NCI-H2227 treated with DMSO at 0.1 percent for 48 hours (cell line): ENCODE data around the gene ZBED4.

ENCODE experiments used
- DNase-seq: peaks from one replicate; lab custom pipeline; 2025; lab: John Stamatoyannopoulos, UW

ZBED4 gene

DNA sequence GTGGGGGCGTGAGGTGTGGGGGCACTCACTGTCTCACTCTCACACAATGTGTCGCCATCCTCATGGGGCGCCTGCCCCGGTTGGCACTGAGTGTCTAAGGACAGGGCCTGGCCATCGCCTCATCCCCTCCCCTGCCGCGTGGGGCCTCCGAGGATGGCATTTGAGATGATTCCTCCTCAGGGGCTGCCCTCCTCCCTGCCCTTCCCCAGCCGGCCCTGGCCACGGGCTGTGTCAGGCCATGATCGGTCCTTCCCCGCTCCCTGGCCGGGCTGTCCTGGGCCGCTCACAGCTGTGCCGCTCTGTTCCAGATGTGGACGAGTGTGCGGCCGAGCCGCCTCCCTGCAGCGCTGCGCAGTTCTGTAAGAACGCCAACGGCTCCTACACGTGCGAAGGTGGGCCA, 69.3 kb downstream of the ZBED4 start:
- DNase-seq: no peak

DNA sequence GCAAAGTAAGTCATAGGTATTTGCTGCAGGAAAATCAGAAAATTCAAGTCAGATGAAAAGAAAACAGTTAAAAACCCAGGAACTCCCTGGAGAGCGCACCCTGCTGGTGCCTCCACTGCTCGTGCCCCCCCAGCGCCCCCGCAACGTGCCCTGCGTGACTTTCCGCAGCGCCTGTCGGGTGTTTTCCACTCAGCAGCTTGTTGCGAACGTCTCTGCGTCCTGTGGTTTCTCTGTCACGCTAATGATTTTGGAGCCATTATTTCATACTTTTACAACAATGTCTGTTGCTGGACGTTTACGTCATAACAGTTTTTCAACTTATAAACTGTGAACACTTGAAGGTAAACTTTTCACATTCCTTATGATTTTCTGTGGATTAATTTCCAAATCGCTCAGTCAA, 69.8 kb downstream of the ZBED4 start:
- no peak for DNase-seq

DNA sequence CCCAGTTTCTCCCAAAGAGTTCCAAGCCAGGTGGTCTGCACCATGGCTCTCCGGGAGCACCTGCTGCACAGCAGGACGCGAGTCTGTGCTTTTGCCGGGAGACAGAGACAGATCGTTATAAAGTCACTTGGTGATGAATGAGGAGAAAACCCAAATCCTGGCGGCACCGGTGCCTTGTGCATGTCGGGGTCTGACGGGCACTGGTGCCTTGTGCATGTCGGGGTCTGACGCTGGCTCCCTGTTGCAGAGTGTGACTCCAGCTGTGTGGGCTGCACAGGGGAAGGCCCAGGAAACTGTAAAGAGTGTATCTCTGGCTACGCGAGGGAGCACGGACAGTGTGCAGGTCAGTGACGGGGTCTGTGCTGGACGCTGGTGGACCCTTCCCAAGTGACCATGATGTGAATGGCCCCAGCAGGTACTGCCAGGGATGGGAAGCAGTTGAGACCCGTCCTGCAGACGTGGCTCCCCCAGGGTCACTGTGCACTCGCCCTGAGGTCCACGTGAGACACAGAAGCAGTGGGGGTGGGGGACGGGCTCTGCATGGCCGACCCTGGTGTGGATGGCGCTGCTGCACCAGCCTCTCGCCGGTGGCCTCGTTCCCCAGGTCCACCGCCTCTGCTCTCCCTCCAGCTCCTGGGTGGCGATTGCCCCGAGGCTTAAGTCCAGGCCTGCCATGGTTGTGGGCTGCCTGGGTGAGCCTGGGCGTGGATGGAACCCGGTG, 70.6 kb downstream of the ZBED4 start:
- no peak for DNase-seq

DNA sequence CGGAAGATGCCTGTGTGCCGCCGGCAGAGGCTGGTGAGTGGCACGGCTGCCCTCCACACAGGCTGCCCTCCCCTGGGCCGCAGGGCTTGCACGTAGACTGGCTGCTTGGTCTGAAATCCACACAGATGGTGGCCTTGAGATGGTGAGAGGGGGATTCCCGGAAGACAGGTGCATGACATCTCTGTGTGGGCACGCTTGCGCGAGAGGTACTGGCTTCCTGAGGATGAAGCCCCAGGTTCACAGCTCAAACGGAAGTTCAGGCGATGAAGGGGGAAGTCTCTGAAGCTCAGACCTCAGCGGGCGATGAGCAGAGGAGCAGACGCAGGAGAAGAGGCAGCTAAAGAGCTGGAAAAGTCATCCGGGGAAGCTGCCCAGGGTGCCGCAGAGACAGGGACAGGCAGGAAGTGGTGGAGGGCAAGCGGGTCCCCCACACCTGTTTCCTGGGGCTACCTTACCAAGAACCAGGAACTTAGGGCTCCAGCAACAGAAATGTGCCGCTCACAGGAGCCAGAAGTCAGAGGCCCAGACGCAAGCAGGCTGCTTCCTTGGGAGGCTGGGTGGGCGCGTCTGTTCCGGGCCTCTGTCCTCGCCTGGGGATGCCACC, 72.0 kb downstream of the ZBED4 start:
- no peak for DNase-seq

DNA sequence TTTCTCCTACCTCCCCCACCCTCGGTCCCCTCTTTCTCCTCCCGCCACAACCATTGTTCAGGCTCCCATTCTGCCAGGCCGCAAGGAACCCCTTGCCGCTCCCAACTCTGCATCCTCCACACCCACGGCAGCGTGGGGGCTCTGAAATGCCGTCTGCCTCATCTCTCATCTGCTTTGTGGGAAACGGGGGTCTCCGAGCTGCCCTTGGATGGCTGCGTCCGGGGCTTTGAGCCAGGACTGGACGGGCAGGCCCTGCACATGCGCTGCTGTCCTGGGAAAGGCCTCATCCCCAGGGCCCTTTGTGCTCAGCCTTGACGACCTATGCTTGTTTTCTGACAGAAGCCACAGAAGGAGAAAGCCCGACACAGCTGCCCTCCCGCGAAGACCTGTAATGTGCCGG, 73.3 kb downstream of the ZBED4 start:
- no peak for DNase-seq

DNA sequence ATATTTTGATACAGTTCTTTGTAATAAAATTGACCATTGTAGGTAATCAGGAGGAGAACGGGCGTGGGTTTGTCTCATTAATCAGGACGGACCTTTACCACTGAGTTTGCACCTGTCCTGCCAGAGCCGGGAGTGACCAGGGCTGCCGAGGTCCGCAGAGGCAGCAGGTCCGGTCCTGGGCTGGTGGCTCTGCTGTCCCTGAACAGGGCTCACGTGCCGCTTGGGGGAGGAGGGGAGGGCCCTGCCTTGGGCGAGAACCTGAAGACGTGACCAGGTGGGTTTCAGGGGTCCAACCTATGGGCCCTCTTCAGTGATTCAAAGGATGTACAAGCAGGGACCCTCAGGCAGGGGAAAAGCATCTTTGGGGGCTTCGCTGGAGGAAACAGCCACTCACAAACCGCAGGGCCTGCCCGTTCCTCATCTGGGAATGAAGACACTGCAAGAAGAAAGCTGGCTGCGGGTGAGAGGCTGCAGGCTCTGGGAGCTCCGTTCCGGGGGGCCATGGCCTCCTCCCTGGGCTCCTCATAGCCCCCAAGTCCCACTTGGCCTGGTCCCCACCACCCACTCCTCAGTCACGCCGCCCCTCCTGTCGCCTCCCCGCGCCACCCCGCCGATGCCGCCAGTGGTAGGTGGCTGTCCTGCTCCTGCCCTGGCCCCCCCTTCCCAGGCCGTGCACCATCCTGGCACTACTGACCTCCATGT, 74.0 kb downstream of the ZBED4 start:
- no peak for DNase-seq

DNA sequence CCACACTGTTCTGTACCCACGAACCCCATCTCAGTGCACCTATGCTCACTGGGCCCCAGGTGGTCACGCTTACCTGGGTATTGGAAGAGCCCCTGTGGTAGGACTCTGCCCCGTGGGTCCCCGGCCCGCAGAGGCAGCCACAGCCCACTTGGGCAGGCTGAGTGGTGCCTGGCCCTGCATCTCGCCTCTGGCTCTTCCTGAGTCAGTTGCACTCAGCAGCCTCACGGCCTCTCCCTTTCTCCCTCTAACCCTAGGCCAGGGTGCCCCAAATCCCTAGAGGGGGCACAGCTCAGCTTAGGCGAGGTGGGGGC, 74.5 kb downstream of the ZBED4 start:
- DNase-seq: no peak

DNA sequence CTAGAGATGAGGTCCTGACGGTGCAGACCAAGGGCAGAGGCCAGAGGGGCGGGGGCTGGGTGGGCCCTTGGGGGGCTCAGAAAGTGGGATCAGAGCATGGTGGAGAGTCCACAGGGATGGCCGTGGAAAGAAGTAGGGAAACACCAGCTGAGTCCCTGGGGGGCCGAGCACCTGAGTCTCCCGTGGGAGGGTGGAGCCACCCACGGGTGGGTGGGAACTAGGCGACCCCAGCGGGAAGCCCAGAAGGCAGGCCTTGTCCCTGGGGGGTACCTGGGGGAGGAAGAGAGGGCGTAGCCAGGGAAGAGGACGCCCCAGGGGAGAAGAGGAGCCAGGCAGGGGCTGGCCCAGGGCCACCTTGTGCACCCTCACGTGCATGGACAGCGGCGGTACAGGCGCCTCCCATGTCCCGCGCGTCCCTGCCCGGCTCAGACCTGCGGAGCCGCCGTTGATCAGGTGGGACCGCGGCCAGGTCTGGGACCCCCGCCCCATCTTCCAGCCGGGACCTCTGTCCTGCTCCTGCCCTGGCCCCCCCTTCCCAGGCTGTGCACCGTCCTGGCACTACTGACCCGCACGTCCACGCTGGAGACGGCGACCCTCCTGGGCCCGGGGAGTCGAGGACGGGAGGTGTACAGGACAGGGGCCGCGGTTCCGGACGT, 75.0 kb downstream of the ZBED4 start:
- DNase-seq: no peak

DNA sequence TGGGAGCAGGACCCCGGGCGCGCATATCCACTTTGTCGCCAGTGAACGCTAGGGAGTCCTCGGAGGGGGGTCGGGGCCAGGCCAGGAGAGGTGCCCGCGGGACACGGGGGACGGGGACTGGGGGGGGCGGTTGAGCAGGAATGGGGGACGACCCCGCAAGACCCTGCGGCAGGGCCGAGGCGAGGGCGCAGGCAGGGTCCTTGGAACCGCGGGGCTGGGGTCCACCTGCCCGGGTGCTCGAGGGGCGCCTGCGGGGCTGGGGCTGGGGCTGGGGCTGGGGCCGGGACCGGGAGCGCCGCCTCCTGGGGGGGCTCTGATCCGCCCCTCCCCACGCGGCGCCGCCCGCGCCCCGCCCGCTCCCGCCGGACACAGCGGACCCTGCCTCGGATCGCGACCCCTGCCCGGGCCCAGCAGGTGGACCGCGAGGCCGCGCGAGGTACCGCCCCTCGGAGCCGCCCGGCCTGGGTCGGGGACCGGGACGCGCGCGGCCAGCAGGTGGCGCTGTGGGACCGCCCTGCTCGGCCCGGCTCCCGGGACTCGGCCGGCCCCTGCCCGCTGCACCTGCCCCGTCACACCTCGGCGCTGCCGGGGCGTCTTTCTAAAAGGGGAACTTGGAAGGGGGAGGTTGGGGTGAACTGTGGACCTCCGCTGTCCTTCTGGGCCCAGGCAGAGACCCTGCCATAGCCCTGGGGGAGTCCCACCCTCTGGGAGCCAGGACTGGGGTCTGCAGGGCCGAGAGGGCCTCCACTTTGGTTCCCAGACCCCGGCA, 75.8 kb downstream of the ZBED4 start:
- DNase-seq: no peak

DNA sequence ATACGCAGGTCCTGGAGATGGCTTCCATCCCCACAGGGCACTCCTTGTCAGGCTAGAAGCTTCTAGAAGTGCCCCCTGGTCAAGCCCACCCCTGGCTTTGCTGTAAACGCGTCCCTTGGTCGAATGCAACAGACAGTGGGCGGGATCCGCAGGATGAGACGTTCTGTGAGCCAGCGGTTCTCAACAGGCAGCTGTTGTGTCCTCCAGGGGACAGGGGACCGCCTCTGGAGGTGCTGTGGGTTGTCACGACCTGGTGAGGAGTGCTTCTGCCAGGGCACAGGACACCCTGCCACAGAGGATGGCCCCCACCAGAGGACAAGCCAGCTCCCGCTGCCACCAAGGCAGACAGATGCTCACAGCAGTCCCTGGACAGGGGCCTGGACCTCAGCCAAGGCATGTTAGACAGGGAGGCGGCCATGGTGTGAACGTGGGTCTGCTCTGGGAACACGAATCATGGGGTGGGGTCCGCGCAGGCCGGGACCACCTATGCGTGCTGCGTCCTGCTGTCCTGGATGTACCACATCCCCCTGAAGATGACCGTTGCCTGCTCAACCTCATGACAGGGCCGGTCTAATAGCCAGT, 76.4 kb downstream of the ZBED4 start:
- no peak for DNase-seq

DNA sequence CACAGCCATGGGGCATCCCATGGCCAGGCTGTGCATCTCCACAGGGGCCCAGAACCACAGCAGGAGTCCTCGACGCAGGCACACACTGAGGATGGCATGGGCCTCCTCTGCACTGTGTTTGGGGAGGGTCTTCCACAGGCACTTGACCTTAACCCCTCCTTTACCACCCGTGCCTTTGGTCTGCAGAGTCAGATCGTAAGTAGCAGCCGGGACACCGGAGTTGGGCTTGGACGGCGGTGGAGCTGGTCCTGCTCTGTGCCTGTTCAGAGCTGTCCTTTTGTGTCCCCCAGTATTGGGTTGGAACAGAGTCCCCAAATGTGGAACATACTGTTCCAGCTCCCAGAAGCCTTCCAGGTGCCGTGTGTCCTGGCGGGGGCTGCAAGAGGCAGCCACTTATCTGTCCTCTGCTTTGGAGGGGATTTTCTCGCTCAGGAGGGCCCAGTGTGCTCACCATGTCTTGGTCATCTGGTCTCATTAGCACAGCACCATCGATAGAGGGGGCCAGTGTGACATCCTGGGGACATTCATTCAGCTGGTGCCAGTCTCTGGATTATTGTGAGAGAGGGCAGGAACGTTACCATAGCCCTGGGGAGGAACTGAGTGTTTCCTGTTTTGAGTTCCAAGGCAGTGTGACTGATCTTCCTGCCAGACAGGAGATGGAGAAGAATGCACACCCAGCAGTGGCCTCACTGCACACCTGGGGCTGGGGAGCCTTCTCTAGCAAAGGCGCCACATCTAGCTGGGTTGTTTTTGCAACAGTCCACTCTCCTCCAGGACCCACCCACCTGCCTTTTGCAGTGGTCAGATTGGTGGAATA, 77.2 kb downstream of the ZBED4 start:
- no peak for DNase-seq

DNA sequence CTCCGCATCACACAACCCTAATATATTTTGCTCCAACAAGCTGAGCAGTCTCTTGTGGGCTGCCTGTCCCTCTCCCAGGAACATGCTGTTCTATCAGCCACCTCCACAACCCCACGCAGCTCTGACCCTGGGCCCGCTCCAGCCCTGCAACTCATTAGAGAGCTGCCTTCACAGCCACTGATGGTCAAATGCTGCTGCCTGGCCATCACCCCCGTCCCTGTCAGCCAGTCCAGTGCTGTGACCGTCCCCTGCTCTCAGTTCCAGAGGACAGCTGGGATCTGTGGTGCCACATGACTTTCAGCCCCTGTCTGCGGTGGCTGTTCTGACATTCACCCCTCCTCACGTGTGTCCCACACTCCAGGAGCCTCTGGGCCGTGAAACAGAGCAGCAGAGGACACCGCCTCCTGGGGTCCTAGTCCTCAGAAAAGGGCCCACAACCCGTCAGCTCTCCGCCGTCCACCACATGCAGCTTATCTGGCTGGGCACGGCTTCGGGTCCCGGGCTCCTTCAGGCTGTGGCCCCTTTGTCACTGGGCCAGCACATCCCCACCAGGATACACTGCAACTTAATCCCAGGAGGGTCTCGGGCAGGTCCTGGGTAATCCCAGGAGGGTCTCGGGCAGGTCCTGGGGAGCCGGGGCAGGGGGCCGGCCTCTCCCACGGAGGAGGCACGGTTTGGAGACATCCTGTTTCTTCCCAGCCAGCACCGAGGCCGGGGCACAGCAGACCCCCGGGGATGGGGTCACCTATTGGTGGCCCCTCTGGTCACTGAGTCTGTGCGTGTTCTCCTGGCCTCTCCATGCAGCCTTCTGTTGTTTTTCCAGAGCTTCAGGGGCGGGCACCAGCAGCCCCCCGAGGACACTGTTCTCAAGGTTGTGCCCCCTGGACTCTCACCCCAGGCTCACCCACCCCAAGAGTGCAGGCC, 79.9 kb downstream of the ZBED4 start:
- DNase-seq: no peak

DNA sequence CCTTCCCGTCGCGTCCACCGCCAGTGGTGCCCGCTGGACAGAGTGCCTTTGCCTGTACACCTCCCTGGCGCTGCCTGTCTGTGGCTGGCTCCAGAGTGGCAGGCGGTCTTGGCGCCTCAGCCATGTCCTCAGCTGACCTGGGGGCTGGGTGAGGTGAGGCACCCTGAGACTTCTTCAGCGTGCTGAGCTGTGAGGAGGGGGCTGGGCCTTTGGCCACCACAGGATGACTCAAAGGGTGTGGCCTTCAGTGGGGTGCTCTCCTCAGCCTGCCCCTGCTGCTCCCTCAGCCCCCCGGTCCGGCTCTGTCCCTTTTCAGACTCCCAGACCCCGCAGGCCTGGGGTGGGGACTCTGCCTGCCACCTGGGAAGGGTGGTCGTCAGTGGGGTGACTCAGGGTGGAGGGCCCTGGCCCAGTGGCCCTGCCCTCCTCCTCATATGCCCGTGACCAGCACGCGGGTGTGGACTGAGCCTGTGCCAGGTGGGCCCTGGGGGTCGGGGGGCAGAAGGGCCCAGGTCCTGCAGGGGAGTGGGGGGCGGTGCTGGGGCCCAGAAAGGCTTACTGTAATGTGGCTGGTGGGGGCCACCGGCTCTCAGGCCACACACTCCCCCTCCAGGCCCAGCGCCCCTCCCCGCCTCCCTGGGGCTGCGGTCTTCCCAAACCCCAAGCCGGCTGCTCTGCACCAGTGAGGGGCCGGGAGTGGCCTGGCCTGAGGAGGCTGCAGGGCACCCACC, 80.7 kb downstream of the ZBED4 start:
- no peak for DNase-seq

DNA sequence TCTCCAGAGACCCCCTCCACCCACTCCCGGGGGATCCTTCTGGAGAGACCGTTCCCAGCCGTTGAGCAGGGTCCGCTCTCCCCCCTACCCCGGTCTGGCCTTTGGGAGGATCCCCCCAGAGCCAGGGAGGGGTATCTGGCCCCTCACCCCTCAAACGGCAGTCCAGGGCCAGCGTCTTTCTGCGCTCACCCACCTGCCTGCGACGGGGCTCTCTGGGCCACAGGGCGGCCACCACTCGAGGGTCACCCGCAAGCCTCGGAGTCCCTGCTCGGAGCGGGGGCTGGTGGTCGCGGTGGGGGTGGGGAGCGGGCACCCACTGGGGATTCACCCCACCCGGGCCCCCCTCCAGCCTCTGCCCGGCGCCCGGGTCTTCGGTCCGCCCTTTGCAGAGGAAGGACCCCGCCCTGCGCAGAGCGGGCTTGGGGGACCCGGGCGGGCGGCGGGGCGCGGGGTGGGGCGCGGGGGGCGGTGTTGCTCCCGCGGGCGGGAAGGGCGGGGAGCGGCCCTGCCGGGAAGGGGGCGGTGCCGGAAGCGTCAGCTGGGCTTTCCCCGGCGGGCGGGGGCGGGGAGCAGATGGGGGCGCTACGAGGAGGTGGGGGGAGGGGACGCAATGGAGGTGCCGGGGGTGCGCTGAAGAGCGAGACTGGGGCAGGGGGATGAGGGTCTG, 81.4 kb downstream of the ZBED4 start:
- peak; percentile 31 for DNase-seq

DNA sequence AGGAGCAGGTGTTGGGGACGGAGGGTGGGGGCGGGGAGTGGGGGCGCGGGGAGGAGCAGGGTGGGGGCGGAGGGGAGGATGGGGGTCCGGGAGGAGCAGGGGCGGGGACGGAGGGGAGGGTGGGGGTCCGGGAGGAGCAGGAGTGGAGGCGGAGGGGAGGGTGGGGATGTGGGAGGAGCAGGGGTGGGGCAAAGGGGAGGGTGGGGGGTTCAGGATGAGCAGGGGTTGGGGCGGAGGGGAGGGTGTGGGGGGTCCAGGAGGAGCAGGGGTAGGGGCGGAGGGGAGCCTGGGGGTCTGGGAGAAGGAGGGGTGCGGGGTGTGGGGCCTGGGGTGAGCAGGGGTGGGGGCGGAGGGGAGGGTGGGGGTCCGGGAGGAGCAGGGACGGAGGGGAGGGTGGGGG, 81.9 kb downstream of the ZBED4 start:
- no peak for DNase-seq

DNA sequence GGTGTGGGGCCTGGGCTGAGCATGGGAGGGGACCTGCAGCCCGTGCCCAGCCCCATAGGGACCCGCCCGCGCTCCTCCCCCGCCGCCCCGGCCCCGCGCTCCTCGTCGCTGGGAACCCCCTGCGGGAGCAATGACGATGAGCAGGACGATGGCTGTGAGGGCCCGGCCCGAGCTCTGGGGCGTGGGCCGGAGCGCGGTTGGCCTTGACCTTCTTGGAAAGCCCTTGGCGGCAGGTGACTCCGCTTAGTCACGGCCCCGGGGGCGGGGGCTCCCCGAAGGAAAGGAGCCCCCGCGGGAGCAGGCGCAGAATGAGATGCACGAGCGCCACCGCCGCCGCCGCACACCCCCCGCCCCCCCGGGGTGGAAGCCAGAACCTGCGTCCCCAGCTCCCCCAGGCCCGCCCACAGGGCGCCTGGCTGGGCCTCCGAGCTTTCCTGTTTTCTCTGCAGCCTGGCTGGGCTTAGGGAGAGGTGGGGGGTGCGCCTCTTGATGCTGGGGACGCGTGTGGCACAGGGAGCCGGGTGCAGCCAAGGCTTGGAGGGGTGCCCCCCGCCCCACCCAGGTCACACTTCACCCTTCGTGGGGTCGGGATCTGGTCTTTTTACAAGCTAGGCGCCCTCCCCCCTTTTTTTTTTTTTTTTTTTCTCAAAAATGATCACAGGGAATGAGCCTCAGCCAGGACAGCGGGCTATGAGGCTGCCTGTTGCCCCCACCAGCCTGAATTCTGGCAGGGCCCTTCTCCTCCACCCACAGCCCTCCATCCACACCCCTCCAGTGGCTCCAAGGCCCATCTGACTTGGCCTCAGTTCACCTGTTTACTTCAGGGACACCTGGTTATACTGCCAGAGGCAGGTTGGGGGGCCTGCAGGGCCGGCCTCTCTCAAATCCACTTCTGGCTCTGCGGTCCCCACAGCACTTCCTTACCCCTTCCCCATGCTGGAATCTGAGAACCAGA, 82.7 kb downstream of the ZBED4 start:
- DNase-seq: no peak

DNA sequence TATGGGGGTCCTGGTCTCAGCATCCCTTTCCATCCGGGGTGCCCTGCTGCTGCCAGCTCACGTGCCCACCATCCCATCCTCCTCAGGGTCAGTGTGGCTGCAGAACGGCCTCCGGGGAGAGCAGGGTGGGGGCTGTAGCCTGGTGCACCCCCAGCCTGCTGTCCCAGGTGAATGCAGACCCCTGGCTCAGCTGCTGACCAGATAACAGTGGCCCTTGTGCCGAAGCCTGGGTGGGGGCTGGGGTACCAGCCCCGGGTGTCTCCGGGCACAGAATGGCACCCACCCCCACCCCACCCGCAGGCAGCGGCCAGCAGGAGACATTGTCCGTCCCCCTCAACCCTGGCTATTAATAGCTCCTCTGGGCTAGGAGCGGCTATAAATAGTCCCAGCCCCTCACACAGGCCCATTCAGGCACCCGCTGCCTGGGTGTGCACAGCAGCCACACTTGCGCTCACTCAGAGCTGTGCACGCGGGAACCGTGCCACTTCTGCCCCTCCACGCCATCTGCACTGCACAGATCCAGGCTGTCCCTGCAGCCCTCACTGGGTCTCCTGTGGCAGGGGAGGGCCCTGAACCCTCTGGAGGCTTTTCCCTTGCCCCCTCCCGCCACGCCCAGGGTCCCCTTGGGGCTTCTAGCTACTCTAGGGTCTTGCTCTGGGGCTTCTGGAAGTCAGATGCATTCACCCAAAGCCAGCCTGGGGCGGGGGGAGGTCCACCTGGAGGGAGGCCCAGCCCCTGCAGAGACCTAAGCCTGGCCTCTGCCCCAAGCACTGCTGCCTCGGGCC, 83.5 kb downstream of the ZBED4 start:
- DNase-seq: no peak
